Right renal cortex interstitium (tissue), 3 donors: ENCODE measurements around the gene RFC2. TPM values are rescaled to one million over a fixed set of nuclear protein-coding genes. Genes with fewer than 3 reads are reported as not detected.
A peak's percentile ranks its signal among the peaks of the same experiment; 100 is the strongest.

Source experiments
- DNase-seq, 3 donors: peaks; one replicate each; pipeline ENCODE4 v3.0.0-alpha.2; 2013; ENCODE audit warnings: low read depth in 3 of 3, low spot score in 2 of 3
- polyA plus RNA-seq, 3 donors: library from polyadenylated mRNA; unstranded; fragments of 120-200 nt; gene quantifications; one replicate each; pipeline ENCODE4 v1.2.1, GENCODE V29; 2013; ENCODE audit not compliant: insufficient read length in 3 of 3

The RFC2 gene
- 10 to 100 TPM; 42.7 to 50.8 (median 44.4) TPM for polyA plus RNA-seq

DNA sequence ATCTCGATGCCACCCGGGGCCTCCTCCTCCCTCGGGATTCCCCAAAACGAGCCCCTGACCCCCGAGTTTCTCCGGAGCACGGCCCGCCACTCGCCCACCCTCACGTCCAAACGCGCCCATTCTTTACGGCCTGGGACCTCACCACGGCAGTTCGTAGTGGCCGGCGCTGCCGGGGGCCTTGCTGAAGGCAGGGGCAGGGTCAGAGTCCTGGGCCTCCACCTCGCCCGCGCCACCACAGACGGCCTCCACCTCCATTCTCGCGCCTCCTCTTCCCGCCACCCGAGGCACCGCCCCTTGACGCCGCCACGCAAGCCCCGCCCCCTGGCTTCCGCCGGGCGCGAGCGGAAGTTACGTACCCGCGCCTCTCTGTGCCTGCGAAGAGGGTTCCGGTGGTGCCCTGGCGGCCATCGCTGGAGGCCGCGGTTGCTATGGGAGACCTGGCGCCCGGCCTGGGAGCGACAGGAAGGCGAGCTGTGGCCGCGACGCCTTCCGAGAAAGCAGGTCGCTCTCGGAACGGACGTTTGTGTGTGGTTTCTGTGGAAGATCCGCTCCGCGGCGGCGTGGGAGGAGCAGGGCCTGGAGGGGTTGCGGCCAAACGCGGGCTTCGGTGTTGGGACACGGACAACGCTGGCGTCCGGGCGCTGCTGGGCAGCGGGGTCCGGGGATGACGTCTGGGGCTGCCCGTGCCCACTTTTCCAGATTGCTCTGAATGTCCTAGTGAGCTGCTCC lies at the start of gene RFC2:
Gene RFC2 (minus strand): TSS at position 271 of the 729 bp plus-strand sequence. CDS start 16 bp downstream, at position 255.
- DNase-seq: peak; percentile 89 to 91 (median 90)

DNA sequence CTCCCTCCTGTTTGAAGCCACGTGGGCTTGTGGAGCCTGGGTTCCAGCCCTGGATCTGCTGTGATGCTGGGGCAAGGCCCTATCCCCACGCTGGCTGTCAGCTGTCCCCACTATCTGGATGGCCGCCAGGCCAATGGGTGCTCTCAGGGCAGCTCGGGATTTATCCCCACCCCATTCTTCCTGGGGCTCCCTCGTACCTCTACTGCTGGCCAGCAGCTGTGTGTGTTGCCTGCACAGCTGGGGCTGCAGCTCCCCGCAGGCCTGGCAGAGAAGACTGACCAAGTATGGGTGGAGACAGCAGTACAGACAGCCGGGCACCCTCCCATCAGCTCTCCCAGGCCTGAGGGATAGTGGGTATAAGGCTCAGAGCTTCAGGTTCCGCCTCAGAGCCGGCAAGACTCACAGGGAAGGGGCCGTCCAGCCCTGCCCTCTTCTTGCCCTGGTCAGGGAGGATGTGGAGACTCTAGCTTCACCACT lies 48.6 kb upstream of the RFC2 start:
- no peak for DNase-seq

DNA sequence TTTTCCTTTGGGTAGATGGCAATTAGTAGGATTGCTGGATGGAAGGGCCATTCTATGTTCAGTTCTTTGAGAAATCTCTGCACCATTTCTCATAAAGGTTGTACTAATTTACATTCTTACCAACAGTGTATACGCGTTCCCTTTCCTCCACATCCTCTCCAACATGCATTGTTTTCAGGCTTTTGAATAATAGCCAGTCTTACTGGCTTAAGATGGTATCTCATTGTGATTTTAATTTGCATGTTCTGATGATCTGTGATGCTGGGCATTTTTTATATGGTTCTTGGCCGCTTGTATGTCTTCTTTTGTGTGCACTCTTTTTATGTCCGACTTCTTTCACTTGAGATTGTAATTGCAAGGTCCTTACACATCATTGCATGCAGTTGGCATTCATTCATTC lies 46.7 kb upstream of the RFC2 start:
- DNase-seq: no peak

DNA sequence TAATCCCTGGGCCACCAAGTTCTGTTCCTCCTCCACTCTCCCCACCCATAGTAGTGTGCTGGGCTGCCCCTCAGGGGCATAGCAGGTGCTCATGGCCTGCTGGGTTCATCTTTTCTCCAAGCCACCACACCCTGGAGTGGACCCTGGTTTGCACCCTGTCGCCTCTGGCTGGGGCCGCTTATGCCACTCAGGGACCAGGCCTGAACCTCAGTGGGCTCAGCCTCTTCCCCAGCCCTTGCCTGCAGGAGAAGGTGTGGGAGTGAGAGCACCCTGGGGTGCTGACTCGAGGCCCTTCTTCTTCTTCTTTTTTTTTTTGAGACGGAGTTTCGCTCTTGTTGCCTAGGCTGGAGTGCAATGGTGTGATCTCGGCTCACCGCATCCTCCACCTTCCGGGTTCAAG lies 45.2 kb upstream of the RFC2 start:
- DNase-seq: no peak

DNA sequence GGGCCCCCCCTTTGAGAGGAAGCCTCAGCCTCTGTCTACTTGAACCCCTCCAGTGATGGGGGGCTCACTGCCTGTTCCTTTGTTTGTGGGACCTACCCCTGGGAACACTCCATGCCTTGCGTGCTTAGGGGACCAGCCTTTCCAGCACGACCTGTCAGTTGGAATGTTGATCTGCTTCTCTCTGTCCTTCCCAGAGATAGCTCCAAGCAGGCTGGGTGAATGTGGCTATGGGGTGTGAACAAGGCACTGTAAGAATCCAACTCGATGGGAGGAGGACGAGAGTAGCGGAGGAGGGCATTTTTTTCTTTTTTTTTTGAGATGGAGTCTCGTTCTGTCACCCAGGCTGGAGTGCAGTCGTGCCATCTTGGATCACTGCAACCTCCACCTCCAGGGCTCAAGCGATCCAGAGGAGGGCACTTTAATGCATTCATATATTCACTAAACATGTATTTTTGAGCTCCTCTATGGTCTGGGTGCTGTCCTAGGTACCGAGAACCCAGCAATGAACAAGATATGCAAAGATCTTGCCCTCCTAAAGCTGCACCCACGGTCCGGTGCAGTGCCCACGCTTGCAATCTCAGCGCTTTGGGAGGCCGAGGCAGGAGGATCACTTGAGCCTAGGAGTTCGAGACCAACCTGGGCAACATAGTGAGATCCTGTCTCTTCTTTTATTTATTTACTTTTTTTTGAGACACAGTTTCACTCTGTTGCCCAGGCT lies 43.5 kb upstream of the RFC2 start:
- no peak for DNase-seq

DNA sequence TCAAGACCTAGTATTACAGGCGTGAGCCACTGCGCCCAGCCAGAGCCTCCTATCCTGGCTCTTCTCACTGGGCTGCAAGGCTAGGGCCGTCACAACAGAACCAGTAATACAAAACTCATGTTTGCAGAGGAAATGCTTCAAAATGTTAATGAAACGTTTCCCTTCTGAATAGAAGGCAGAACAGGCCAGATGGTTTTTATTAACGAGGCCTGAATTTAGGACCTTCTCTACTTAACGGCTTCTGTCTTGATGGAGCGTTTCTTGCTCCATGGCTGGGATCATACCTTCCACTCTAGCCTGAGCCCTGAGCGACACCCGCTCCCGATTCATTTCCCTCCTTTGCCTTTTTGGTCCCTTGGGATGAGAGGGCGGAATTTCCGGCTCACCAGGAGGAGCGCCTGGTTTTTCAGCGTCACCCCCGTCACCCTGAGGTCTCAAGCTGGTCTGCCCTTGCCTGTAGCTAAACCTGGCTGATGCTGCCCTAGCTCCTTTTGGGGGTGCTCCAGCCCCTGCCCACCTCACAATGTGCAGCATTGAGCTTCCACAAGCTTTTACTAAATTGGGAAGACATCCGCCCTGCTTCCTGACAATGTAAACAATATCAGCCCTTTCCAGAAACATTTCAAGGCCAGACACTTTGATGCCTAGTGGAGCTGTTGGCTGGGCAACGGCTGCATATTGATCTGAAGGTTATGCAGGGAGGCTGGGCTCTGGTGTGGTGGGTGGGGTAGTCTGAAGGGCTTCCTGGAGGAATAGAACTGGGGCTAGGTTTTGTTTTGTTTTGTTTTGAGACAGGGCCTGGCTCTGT lies 40.2 kb upstream of the RFC2 start:
- no peak for DNase-seq

DNA sequence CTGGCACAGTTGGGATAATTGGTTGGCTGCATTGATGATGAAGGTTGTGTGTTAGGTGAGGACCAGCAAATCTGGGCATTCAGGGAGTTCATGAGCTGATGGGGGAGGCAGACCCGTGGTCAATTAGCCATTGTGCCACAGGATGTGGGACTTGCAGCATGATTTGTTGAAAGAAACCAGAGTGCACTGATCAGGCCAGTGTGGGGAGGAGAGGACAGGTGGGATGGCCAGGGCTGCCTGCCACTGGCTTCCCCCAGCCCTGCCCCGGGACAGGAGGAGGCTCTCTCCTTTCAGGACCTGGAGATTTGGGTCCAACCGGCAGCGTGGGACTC lies 39.3 kb upstream of the RFC2 start:
- DNase-seq: no peak

DNA sequence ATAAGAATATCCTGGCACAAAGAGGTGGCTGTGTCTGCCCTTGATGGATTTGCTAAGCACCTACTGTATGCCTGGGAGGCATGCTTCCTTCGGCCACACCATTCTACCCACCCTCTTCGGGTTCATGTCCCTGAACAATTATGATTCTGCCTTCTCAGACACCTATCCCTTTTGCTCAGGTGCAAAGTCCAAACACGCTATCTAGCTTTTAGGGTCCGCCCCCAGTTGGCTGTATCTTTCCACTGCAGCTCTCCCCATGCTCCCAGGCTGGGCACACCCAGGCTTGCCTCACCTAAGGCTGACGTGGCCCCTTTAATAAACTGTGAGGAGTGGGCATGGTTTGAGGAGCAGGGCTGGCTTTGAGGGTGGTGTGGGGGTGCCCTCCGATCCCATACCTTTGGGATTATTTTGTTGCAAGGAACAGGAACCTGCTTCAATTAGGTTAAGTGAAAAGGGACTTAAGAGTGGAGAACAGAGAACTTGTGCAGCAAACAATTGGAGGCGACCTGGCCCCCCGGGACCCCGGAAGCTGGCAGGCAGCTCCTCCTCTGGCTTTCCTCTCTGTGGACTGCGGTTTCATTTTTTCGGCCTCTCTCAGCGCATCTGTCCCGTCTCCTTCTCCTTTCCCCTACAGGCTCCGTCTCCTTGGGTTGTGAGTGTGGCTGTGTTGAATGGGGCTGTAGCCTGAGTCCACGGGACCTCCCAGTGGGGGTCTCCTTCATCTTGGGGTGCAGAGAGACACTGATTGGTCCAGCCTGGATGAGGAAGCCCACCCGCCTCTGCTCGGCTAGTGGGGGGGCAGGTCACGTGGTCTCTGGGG lies 38.8 kb upstream of the RFC2 start:
- DNase-seq: no peak

DNA sequence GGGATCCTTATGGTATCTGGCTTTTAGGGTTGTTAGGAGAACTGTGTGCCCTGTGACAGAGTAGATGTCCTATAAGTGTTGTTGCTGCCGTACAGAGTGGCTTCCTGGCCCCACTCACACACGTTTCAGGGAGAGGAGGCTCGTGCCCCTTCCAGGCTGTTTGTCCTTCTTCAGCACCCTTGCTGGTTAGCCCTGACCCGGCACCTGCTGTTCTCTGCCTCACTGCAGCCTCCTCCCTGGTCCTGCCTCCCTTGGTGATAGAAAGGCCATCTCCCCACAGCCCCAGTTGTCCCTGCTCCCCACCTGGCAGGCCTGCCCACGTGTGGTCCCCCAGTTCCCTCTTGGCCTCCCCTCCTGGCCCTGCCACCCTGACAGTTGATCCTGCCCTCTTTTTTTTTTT lies 37.3 kb upstream of the RFC2 start:
- no peak for DNase-seq

DNA sequence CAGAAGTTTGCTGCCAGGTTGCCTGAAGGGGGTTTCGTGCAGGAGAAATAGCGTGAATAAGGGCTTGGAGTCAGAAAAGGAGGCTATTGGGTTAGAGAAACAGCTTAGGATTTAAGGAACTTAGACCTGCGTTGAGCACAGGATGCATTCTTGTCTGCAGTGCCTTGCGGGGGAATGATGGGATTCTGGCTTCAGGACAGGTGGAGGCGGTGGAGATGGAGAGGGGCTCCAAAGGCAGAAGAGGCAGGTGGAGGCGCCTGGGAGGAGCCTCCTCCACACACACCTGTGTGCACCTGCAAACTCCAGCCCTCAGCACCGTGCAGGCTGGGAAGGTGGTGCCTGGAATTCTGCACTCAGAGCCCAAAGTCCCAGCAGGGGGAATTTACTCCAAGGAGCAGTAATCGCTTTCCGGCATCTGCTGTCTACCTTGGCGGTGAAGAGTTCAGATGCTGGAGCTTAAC lies 36.8 kb upstream of the RFC2 start:
- DNase-seq: no peak

DNA sequence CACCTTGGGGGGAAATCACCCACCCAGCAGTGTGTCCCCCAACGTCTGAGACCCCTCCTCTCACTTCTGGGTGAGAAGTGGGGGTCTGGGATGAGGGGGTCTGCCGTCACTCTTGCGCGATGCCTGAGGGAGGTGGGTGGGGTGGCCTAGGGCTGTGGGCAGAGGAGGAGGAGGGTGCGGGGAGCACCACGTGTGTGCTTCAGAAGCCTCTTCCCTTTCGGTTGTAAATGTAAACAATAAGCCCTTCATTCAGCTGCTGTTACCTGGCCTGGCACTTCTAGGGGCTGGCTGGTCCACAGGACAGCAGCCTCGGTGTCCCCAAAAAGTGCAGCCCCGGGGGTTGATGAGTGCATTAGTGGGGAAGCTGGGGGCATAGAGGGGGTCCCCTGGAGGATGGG lies 36.4 kb upstream of the RFC2 start:
- no peak for DNase-seq

DNA sequence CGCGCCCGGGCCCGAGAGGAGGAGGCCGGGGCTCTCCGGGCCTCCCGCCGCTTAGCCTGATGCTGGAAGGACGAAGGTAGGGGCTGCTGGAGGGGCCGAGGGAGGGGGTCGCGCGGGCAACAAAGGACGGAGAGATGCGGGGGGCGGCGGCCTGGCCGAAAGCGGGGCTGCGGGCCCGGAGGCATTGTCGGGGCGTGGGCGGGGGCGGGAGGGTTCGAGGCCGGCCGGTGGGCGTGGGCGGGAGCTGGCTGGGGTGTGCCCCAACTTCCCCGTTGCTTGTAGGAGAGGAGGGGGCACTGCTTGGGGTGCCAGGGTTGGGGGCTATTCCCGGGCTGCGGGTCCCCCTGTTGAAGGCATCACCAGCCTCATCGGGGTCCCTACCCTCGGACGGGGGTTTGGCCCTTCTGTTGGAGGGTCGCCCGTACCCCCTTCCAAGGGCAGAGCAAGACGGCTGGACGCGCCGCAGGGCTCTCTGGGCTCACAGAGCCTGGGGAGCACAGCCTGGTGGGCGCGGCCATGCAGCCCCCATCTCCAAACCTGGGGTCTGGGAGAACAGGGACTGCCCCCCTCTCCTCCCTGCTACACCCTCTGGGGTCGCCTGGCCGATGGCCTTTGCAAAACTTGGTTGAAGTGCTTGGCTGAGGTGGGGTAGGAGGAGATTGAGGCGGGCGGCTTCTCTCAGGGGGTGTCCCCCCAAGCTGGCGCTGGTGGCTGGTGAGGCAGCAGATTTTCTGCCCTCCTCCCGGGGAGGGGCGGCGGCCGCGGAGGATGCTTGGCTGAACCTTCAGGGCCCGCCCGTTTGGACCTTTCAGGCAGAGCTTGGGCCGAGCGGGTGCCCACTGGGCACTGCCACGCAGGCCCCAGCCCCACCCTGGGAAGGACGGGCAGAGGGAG lies 35.7 kb upstream of the RFC2 start:
- no peak for DNase-seq

DNA sequence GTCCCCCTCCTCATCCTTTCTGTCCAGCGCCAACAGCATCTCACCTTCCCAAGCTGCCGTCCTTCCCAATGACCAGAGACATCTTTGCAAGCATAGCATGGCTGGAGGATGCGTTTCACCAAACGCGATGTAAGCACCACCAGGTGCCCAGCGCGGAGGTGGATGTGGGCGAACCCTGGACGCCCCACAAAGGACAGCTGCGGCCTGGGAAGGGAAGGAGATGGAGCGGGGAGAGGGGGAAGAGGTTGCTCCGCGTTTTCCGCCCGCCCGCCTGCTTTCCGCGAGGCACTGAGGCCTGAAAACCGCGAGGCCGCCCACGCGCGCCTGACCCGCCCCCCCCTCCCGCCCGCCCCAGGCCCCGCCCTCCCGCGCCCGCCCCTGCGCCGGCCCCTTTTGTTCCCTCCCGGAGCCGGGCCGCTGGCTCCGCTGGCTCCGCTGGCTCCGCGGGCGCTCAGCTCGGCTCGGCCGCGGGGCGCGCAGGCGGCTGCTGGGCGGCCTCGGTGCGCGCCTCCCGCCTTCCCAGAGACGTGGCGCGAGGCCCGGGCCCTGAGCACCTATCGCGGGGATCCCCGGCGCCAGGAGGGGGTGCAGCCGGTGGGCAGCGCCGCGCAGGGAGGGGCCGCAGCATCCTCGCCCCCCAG lies 34.9 kb upstream of the RFC2 start, which contains the start of gene CLIP2:
Gene CLIP2 (plus strand): TSS at position 390 of the 641 bp plus-strand sequence. CDS start 28,140 bp downstream, outside the sequence.
- DNase-seq: peak in 1 of 3 donors; percentile 59

DNA sequence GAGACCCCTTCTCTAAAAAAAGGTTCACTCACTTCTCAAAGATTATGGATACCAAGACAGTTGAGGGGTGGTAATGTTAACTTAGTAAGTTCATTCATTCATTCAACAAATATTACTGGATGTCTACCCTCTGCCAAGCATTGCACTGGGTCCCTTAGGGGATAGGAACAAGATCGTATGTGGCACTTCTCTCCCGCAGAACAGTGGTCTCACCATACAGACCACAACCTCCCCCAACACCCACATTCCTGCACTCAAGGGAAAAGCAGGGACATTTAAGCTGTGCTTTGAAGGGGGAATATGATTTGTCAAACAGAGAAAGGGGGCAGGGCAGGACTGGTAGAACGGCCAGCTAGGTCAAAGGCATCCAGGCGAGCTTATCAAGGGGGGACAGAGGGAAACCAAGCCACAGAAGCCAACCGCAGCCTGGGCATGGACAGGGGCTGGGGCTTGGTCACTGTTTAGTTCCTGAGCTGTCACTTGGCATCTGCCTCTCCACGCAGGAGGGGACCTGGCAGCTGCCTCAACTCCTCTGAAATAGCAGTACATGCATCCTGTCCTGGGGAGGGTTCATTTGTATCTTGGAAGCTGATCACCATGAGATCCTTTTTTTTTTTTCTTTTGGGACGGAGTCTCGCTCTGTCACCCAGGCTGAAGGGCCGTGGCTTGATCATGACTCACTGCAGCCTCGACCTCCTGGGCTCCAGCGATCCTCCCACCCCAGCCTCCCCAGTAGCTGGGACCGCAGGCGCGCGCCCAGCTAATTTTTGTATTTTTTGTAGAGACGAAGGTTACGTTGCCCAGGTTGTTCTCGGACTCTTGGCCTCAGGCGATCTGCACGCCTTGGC lies 34.1 kb upstream of the RFC2 start:
- no peak for DNase-seq

DNA sequence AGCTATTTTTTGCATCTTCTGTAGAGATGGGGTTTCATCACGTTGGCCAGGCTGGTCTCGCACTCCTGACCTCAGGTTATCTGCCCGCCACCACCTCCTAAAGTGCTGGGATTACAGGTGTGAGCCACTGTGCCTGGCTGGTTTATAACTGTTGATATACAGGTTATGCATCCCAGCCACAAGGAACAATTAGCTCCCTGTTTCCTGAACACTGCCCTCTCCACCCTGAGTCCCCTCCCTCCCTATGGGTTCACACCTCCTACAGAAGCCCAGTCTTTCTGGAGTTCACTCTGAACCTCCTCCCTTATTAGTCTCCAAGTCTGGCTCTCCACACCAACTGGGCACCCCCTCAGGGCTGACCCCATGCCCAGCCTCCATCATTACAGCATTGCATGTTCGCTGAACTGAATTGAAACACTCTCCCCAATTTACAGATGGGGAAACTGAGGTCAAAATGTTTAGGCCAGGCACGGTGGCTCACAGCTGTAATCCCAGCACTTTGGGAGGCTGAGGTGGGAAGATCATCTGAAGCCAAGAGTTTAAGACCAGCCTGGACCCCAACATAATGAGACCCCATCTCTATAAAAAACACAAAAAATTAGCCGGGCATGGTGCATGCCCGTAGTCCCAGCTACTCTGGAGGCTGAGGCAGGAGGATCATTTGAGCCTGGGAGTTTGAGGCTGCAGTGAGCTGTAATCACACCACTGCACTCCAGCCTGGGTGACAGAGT lies 33.3 kb upstream of the RFC2 start:
- DNase-seq: no peak

DNA sequence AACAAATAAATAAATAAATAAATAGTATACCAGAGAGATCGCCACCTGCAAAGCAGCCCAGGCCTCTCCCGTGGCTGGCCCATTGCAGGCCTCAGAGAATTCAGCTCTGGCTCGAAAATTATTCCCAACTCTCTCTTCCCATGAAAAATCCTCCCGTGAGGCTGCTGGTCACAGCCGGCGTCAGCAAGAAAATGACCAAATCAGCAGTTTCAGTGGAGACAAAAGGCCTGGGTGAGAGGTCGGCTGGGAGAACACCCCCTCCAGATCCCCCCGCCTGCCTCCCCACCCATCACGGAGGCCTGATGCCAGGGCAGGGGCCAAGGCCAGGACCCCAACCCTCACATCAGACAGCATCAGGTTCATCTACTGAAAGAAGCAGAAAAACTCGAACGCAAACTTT lies 31.9 kb upstream of the RFC2 start:
- no peak for DNase-seq

DNA sequence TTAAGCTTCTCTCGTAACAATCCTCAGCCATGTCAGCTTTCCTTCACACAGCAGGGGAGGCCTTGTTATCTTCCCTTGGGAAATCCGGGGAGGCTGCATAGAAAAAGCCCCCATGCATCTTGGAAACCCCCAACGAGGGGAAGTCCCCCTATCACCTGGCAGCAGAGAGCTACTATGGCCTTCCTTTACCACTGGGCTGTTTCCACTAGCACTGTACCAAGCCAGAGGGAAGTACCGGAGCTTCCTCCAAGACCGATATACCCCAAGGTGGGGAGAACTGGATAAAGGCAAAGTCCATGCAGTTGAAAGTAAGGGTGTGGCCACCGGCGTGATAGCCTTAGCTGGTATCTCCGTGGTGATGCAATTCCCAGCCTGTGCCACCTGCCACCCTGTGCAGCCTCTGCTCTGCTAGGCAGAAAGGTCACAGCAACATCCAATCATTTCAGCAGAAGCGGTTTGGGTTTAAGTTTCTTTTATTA lies 30.6 kb upstream of the RFC2 start:
- DNase-seq: no peak
